Skin of body (tissue), 2 donors: ENCODE data around the gene MGMT. TPM values are rescaled to one million over a fixed set of nuclear protein-coding genes. Genes with fewer than 3 reads are reported as not detected.

ENCODE experiments used
- DNase-seq: peaks from one replicate; lab custom pipeline; 2025; lab: John Stamatoyannopoulos, UW
- total RNA-seq: library from RNA; depleted of rRNA; stranded (reverse); fragments of >200 nt; gene quantifications from one replicate; pipeline ENCODE4 v1.2.3, GENCODE V29; 2014

The MGMT gene
- total RNA-seq, 1 donor from 2014 or later = 25.4 TPM

- no peak for DNase-seq
Observed at GRCh38 chr10:129679207-129679606, 212.2 kb downstream of the MGMT start.

- no peak for DNase-seq
Observed at GRCh38 chr10:129680661-129681344, 213.8 kb downstream of the MGMT start.

GRCh38 chr10:129681856-129682255 lies 214.8 kb downstream of the MGMT start:
- DNase-seq = no peak

GRCh38 chr10:129683519-129683918 lies 216.5 kb downstream of the MGMT start:
- no peak for DNase-seq

GRCh38 chr10:129683920-129684319 lies 216.9 kb downstream of the MGMT start:
- DNase-seq = no peak

- DNase-seq = no peak
Observed at GRCh38 chr10:129685271-129685670, 218.2 kb downstream of the MGMT start.

GRCh38 chr10:129689671-129690071 lies 222.6 kb downstream of the MGMT start:
- peak; percentile 92 for DNase-seq

GRCh38 chr10:129690248-129691070 lies 223.4 kb downstream of the MGMT start:
- DNase-seq = no peak

- DNase-seq = no peak
Observed at GRCh38 chr10:129692695-129693094, 225.7 kb downstream of the MGMT start.

GRCh38 chr10:129693382-129693781 lies 226.3 kb downstream of the MGMT start:
- no peak for DNase-seq

- DNase-seq = no peak
Observed at GRCh38 chr10:129694184-129694583, 227.1 kb downstream of the MGMT start.

GRCh38 chr10:129694691-129695243 lies 227.7 kb downstream of the MGMT start:
- DNase-seq = peak; percentile 95

- no peak for DNase-seq
Observed at GRCh38 chr10:129695671-129696070, 228.6 kb downstream of the MGMT start.

- DNase-seq = no peak
Observed at GRCh38 chr10:129696636-129697035, 229.6 kb downstream of the MGMT start.

GRCh38 chr10:129697463-129698247 lies 230.6 kb downstream of the MGMT start:
- DNase-seq = no peak

- no peak for DNase-seq
Observed at GRCh38 chr10:129699722-129700340, 232.8 kb downstream of the MGMT start.

GRCh38 chr10:129702605-129703004 lies 235.6 kb downstream of the MGMT start:
- no peak for DNase-seq

GRCh38 chr10:129703287-129704137 lies 236.5 kb downstream of the MGMT start:
- no peak for DNase-seq

- no peak for DNase-seq
Observed at GRCh38 chr10:129704225-129704624, 237.2 kb downstream of the MGMT start.

- DNase-seq = no peak
Observed at GRCh38 chr10:129704786-129705525, 237.9 kb downstream of the MGMT start.
